Measurements from ENCODE around the gene TRAF6. TPM values are rescaled to one million over a fixed set of nuclear protein-coding genes. Genes with fewer than 3 reads are reported as not detected.

TRAF6 gene
- total and polyA plus RNA-seq, 2 experiments from 2014 or later, result 4.2 to 10.5 TPM

- Histone ChIP-seq H3F3A (replicated peaks; ENCODE audit: low read depth) (no peaks in the 10 kb centered on the region), H2AFZ (no peak overlapping the region), H4K20me1 (replicated peaks; ENCODE audit: insufficient read depth) (0 out of 2 replicates have a peak, but pooled peaks cover 4% of the 10 kb centered on the region), H3K79me2 (replicated peaks; ENCODE audit: insufficient read depth) (no peaks in the 10 kb centered on the region), H3K4me2 (no peak overlapping the region), H3K36me3 (ENCODE audit: insufficient read depth) (no peaks in the 10 kb centered on the region), H3K4me3 (no peak overlapping the region), H3K4me1 (ENCODE audit: insufficient read depth) (no peaks in the 10 kb centered on the region), H3K27me3 (ENCODE audit: insufficient read depth) (no peaks in the 10 kb centered on the region), H3K9me2 (ENCODE audit: insufficient read depth) (no peaks in the 10 kb centered on the region), H3K27ac (ENCODE audit: low read depth) (no peak overlapping the region)
- no peaks in the 10 kb centered on the region for H3K27me3 Mint-ChIP-seq (ENCODE audit: insufficient read depth, low read depth, poor library complexity)
- H3K27ac Mint-ChIP-seq, result no peak overlapping the region
- peaks cover 9% of the 10 kb centered on the region; the same call in 2 of the 3 replicates for H3K36me3 Mint-ChIP-seq (ENCODE audit: low read depth)
- peaks cover 3% of the 10 kb centered on the region; the same call in 1 of the 3 replicates for H3K9me3 Mint-ChIP-seq
- H3K4me3 Mint-ChIP-seq, result no peak overlapping the region
- TF ChIP-seq ZNF331 (CRISPR knock-in tag; IDR thresholded peaks at IDR 0.05; ENCODE audit: low read depth) (no peak), EZH2phosphoT487 (IDR thresholded peaks at IDR 0.05; ENCODE audit: unreplicated experiment) (no peak), JUNB (IDR thresholded peaks at IDR 0.05; ENCODE audit: unreplicated experiment) (no peak), REST (IDR thresholded peaks at IDR 0.05; ENCODE audit: unreplicated experiment) (no peak), STAT1 (IDR thresholded peaks at IDR 0.05; ENCODE audit: unreplicated experiment) (no peak), ZNF462 (CRISPR knock-in tag; IDR thresholded peaks at IDR 0.05) (no peak), ZNF114 (CRISPR knock-in tag; IDR thresholded peaks at IDR 0.05) (no peak), NANOG (IDR thresholded peaks at IDR 0.05; ENCODE audit: borderline replicate concordance) (no peak), ETS1 (IDR thresholded peaks at IDR 0.05) (no peak), CTCF (conservative IDR thresholded peaks at IDR 0.05; ENCODE audit: low read depth in 2 of 2) (no peak), POLR2AphosphoS5 (IDR thresholded peaks at IDR 0.05; ENCODE audit: low read depth) (no peak), EZH2 (IDR thresholded peaks at IDR 0.05; ENCODE audit: low read depth, unreplicated experiment) (no peak), CREB1 (CRISPR knock-in tag; IDR thresholded peaks at IDR 0.05; ENCODE audit: low read depth) (no peak)
- no peaks in the 10 kb centered on the region for H3K4me1 Mint-ChIP-seq
- no peak for ATAC-seq
- DNase-seq (ENCODE audit: low spot score), result no peak
These were observed 29.2 kb downstream of the TRAF6 start for GRCh38 chr11:36480833-36481232.

All from GM23338 (cell line).